T-helper 1 cell treated with Interleukin-12 subunit alpha and Interleukin-12 subunit beta and Interleukin-4 antibody, amounts not matched to agents 30 μg/mL and 1 μg/mL, for 36 hours (primary cell): Measurements from ENCODE around the gene LRRC42.

Experiments used
- H3K27ac Mint-ChIP-seq: one replicate; pipeline ENCODE4 v1.8.0; 2021; ENCODE audit warnings: mild to moderate bottlenecking, mixed read lengths
- H3K27me3 Mint-ChIP-seq: one replicate; pipeline ENCODE4 v1.8.0; 2021; ENCODE audit warnings: low read depth, mixed read lengths
- H3K36me3 Mint-ChIP-seq: one replicate; pipeline ENCODE4 v1.8.0; 2021; ENCODE audit warnings: low read depth, mixed read lengths
- H3K4me1 Mint-ChIP-seq: one replicate; pipeline ENCODE4 v1.8.0; 2021; ENCODE audit warnings: low read depth, mixed read lengths
- H3K4me3 Mint-ChIP-seq: one replicate; pipeline ENCODE4 v1.8.0; 2021; ENCODE audit warnings: mild to moderate bottlenecking, moderate library complexity, mixed read lengths
- H3K9me3 Mint-ChIP-seq: one replicate; pipeline ENCODE4 v1.8.0; 2021; ENCODE audit warnings: mixed read lengths

The LRRC42 gene, protein sequence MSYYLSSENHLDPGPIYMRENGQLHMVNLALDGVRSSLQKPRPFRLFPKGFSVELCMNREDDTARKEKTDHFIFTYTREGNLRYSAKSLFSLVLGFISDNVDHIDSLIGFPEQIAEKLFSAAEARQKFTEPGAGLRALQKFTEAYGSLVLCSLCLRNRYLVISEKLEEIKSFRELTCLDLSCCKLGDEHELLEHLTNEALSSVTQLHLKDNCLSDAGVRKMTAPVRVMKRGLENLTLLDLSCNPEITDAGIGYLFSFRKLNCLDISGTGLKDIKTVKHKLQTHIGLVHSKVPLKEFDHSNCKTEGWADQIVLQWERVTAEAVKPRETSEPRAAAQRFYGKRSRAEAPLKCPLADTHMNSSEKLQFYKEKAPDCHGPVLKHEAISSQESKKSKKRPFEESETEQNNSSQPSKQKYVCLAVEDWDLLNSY

DNA sequence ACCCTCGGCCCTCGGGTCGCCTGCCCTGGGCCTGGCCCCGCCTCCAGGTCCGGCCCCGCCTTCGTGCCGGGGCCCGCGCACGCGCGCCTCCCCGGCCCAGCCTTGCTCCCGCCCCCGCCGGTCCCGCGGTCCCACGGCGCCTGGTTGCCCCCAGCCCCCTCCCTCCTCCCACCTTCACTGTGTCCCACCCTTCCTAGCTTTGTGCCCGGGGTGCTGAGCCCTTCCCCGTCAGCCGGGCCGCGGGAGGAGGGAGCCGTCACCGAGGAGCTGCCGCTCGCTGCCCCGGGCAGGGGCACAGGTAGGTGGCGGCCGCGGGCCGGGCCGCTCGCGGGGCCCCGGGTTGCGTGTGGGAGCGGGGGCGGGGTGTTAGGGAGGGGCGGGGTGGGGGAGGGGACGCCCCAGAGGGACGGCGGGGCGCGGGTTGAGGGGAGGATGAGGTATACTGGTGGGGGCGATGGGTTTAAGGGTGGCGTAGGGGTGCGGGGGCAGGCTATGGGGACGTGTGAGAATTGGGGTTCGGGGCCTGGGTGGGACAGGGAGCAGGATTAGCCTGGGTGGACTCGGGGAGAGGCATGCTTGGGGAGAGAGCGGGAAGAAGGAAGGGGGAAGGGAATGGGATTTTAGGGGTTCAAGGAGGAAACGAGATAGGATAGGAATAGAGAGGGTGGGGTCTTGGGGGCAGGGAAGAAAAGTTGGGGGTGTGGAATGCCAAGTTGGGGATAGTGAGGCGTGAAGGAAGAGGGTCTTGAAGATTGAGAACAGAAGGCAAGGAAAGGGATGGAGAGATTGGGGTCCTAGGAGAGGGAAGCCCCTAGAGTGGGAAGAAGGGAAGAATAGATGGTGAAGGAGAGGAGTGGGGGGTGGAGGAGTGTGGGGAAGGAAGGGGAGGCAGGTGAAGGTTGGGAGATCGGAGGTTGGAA lies at the start of gene LRRC42:
Gene LRRC42, plus strand, starts transcription at position 99 of the 920 bp plus-strand sequence. CDS start 5,650 bp downstream, outside the sequence.
- Mint-ChIP-seq H3K9me3 (no peaks in the 10 kb centered on the region), H3K4me3 (peak within 1 kb of the TSS; percentile 91), H3K27me3 (no peaks in the 10 kb centered on the region), H3K27ac (peak within 1 kb of the TSS; percentile 91), H3K4me1 (peaks cover 46% of the 10 kb centered on the region), H3K36me3 (peaks cover 21% of the 10 kb centered on the region)

DNA sequence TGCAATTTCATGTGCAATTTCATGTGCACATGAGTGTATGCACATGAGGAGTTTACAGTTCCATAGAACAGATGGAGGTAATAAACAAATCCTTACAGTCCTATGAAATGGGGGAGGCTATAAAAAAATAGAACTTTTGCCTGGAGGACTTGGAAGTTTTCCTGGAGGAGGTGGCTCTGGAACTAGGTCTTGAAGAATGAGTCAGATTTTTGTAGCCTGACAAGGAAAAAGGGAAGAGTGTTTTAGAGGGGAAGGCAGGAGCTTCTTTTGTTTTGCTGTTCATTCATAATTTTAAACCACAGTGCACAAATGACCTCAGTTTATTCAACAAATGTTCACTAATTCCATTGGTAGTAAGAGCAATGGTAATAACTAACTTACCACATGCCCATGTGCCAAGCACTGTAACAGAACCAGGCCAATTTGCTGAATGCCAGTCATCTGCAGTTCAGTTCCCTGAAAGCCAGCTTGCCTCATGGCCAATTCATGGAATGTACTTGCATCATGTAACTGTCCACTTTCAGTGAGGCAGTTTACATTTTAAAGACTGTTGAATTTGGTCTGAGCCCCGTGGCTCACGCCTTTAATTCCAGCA lies 49.4 kb upstream of the LRRC42 start:
- H3K36me3 Mint-ChIP-seq, result peaks cover 3% of the 10 kb centered on the region
- no peaks in the 10 kb centered on the region for H3K27me3 Mint-ChIP-seq
- H3K4me1 Mint-ChIP-seq, result peaks cover 7% of the 10 kb centered on the region
- no peak overlapping the region for H3K4me3 Mint-ChIP-seq
- H3K9me3 Mint-ChIP-seq, result no peaks in the 10 kb centered on the region
- H3K27ac Mint-ChIP-seq, result no peak overlapping the region

DNA sequence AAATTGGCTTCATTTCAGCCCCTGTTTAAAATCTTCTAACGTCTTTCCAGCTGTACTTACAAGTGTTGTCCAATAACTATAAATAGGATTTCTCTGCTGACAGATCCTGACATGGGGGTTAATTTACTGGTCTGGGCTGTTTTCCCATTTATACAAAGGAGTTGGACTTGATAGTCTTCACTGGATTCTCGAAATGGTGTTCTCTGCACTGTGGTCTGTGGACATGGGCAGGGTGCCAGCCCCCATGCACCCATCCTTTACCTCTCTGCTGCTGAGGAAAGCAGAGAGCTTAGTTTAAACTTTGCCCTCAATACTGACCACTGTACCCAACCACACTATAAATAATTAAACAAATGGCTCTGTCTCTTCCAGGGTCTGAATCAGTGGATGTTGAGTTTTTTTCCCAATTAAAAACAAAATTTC lies 46.9 kb upstream of the LRRC42 start:
- H3K36me3 Mint-ChIP-seq, result peaks cover 3% of the 10 kb centered on the region
- H3K9me3 Mint-ChIP-seq, result no peaks in the 10 kb centered on the region
- H3K4me3 Mint-ChIP-seq, result no peak overlapping the region
- no peak overlapping the region for H3K27ac Mint-ChIP-seq
- no peaks in the 10 kb centered on the region for H3K27me3 Mint-ChIP-seq
- H3K4me1 Mint-ChIP-seq, result peaks cover 7% of the 10 kb centered on the region

DNA sequence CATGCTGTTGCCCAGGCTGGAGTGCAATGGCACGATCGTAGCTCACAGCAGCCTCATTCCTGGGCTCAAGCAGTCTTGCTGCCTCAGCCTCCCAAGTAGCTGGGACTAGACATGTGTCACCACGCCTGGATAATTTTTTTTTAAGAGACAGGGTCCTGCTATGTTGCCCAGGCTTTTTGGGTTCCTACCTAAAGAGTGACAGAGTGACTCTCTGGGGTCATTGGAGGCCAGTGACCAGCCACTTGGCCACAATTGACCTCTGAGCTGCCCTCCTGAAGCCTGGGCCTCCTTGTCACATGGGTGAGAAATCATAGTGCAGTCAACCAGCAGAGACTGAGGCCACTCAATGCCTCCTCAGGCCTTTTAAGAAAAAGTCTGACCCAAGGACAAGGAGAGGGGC lies 46.4 kb upstream of the LRRC42 start:
- no peak overlapping the region for H3K27ac Mint-ChIP-seq
- peaks cover 3% of the 10 kb centered on the region for H3K36me3 Mint-ChIP-seq
- H3K9me3 Mint-ChIP-seq, result no peaks in the 10 kb centered on the region
- H3K4me3 Mint-ChIP-seq, result no peak overlapping the region
- no peaks in the 10 kb centered on the region for H3K27me3 Mint-ChIP-seq
- peaks cover 7% of the 10 kb centered on the region for H3K4me1 Mint-ChIP-seq

DNA sequence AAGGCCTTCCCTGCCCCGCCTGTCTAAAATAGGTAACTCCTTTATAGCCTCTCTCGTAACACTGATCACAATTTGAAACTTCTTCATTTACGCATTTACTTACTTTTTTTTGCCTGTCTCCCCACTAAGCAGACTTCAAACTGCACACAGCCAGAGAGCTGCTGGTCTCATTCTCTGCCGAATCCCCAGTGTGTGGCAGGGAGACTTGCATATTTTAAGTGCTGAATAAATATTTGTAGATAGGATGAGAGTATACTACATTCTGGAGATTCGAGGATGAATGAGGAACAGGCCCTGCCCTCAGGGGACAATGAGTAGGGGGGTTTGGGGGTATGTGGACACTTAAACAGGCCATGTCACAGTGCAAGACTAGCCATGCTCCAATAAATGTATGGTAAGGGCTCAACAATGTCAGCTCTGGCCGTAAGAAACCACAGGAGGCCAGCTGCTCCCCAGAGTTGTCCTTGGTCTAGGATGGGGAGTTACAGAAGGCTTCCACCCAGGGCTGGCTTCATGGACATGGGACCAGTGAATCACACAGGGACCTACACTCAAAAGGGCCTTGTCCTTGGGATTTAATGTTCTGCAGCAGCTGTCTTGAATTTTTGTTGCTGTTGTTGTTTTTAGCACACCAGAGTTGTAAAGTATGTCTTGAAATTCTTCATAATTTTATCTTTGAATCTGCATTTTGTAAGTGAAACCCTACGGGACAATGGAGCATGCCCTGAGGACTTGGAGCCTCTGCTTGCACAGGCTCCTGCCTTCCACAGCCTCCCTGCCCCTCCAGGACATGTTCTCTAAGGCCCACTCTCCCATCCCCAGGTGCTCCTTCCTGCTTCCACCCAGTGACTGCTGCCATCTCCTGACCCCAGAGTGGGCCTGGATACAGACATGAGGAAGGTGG lies 43.7 kb upstream of the LRRC42 start:
- Mint-ChIP-seq H3K4me3 (no peak overlapping the region), H3K36me3 (no peaks in the 10 kb centered on the region), H3K9me3 (no peaks in the 10 kb centered on the region), H3K4me1 (peaks cover 7% of the 10 kb centered on the region), H3K27ac (no peak overlapping the region), H3K27me3 (no peaks in the 10 kb centered on the region)

DNA sequence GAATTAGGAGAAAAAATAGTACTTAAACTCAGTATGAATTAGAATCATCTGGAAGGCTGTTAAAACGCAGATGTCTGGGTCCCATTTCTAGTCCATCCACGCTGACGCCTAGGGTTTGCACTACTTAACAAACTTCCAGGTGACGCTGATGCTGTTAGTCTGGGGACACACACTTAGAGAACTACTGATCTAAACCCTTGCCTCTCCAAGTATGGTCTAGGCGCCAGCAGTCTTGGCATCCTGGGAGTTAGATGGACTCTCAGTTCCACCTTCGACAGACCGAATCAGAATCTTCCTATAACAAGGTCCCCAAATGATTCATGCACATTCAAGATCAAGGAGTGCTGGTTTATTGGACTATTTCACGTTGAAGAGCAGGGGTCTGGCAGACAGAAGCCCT lies 40.6 kb upstream of the LRRC42 start:
- Mint-ChIP-seq H3K4me1 (peaks cover 7% of the 10 kb centered on the region), H3K27ac (no peak overlapping the region), H3K9me3 (no peaks in the 10 kb centered on the region), H3K27me3 (no peaks in the 10 kb centered on the region), H3K4me3 (no peak overlapping the region), H3K36me3 (peaks cover 2% of the 10 kb centered on the region)

DNA sequence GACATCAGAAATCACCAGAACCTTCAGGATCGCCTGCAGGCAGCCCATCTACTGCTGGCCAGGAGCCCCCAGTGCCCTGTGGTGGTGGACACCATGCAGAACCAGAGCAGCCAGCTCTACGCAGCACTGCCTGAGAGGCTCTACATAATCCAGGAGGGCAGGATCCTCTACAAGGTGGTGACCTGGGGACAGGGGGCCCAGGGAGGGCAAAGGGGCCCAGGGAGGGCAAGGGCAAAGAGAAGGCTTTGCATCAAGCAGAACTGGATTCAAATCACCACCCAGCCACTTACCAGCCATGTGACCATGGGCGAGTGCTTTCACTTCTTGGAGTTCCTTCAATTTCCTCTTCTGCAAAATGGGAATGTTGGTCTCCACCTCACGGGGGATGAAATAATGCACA lies 40.0 kb upstream of the LRRC42 start:
- H3K4me1 Mint-ChIP-seq, result peaks cover 4% of the 10 kb centered on the region
- no peaks in the 10 kb centered on the region for H3K9me3 Mint-ChIP-seq
- H3K27ac Mint-ChIP-seq, result no peak overlapping the region
- no peak overlapping the region for H3K4me3 Mint-ChIP-seq
- H3K36me3 Mint-ChIP-seq, result peaks cover 2% of the 10 kb centered on the region
- H3K27me3 Mint-ChIP-seq, result no peaks in the 10 kb centered on the region

DNA sequence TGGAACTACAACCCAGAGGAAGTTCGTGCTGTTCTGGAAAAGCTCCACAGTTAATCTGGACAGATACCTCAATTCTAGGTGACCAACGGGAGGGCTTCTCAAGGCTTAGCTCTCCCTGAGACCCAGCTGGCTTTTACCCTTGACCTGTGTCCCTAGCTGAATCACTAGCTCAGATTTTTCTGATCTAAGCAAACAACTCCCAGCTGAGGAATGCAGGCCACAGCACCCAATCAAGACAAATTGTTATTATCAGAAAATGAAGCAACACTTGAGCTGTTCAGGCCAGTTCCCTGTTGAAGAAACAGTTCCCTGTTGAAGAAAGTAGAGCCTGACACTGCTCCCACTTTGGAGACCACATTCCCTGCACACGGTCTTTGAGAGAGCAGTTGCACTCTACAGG lies 36.2 kb upstream of the LRRC42 start:
- Mint-ChIP-seq H3K4me3 (no peak overlapping the region), H3K4me1 (no peaks in the 10 kb centered on the region), H3K27me3 (no peaks in the 10 kb centered on the region), H3K27ac (no peak overlapping the region), H3K36me3 (peaks cover 4% of the 10 kb centered on the region), H3K9me3 (no peaks in the 10 kb centered on the region)

DNA sequence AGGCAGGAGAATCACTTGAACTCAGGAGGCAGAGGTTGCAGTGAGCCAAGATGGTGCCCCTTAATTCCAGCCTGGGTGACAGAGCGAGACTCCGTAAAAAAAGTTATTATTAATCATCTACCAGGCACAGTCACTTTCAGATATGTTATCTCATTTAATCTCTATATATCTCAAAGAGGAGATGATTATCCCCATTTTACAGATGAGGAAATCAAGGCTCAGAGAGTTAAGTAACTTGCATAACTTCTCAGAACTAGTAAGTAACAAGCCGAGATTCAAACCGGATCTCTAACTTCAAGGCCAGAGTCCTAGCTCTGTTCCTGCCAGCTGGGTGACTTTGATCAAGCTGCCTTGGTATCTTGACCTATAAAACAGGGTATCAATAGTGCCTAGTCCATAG lies 34.7 kb upstream of the LRRC42 start:
- Mint-ChIP-seq H3K9me3 (no peaks in the 10 kb centered on the region), H3K36me3 (peaks cover 8% of the 10 kb centered on the region), H3K4me1 (peaks cover 10% of the 10 kb centered on the region), H3K4me3 (no peak overlapping the region), H3K27me3 (no peaks in the 10 kb centered on the region), H3K27ac (no peak overlapping the region)

DNA sequence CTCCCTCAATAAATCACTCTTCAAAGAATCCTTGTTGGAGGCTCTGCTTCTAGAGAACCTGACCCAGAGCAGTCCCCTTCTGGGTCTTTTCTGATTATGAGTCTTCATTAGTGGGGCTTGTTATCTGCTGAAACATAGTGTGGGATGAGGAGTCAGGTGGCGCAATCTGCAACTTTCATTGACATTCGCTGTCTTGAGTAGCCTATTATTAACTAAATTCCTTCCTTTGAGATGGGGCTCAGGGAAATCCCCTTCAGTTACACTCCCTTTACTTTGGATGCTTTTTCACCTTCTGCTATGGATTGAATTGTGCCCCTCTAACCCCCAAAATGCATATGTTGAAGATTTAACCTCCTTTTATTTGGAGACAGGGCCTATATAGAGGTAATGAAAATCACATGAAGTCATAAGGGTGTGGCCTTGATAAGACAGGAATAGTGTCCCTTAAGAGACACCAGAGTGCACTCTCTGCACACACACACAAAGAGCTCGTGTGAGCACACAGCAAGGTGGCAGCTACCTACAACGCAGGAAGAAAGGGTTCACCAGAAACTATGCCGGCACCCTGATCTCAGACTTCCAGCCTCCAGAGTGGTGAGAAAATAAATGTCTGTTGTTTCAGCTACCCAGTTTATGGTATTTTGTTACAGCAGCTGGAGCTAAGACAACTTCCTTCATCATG lies 32.7 kb upstream of the LRRC42 start:
- no peak overlapping the region for H3K4me3 Mint-ChIP-seq
- H3K4me1 Mint-ChIP-seq, result peaks cover 16% of the 10 kb centered on the region
- H3K27me3 Mint-ChIP-seq, result no peaks in the 10 kb centered on the region
- H3K9me3 Mint-ChIP-seq, result no peaks in the 10 kb centered on the region
- H3K36me3 Mint-ChIP-seq, result peaks cover 13% of the 10 kb centered on the region
- H3K27ac Mint-ChIP-seq, result peak overlapping the region; percentile 12

DNA sequence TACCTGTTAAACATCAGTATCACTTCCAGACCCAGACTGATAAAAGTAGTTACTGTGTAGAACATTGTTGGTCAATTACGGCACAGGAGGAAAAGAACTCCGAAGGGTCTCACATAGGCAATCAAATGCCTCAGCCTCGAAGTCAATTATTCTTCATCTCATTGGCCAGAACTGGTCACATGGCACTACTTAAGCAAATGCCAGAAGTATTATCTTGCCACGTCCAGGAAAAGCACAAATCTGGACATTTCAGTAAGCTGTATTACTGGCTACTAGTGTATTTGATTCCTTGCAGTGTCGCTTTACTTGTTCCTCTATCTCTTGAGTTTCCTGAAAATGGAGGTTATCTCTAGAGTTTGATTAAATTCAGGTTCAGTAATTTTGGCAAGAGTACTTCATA lies 27.8 kb upstream of the LRRC42 start:
- H3K27me3 Mint-ChIP-seq, result no peaks in the 10 kb centered on the region
- H3K4me3 Mint-ChIP-seq, result no peak overlapping the region
- H3K4me1 Mint-ChIP-seq, result peaks cover 35% of the 10 kb centered on the region
- H3K36me3 Mint-ChIP-seq, result peaks cover 23% of the 10 kb centered on the region
- no peak overlapping the region for H3K27ac Mint-ChIP-seq
- H3K9me3 Mint-ChIP-seq, result no peaks in the 10 kb centered on the region

DNA sequence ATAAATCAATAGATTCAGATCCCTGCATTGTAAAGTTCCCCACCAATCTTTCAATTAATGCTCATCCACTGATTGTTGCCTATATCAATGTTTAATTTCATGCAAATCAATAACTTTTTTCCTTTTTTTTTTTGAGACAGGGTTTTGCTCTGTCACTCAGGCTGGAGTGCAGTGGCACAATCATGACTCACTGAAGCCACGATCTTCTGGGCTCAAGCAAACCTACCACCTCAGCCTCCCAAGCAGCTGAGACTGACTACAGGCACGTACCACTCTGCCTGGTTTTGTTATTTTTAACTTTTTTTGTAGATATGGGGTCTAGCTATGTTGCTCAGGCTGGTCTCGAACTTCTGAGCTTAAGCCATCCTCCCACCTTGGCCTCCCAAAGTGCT lies 26.5 kb upstream of the LRRC42 start:
- H3K4me3 Mint-ChIP-seq, result no peak overlapping the region
- peaks cover 35% of the 10 kb centered on the region for H3K4me1 Mint-ChIP-seq
- no peaks in the 10 kb centered on the region for H3K27me3 Mint-ChIP-seq
- H3K36me3 Mint-ChIP-seq, result peaks cover 26% of the 10 kb centered on the region
- H3K9me3 Mint-ChIP-seq, result no peaks in the 10 kb centered on the region
- peak overlapping the region; percentile 88 for H3K27ac Mint-ChIP-seq

DNA sequence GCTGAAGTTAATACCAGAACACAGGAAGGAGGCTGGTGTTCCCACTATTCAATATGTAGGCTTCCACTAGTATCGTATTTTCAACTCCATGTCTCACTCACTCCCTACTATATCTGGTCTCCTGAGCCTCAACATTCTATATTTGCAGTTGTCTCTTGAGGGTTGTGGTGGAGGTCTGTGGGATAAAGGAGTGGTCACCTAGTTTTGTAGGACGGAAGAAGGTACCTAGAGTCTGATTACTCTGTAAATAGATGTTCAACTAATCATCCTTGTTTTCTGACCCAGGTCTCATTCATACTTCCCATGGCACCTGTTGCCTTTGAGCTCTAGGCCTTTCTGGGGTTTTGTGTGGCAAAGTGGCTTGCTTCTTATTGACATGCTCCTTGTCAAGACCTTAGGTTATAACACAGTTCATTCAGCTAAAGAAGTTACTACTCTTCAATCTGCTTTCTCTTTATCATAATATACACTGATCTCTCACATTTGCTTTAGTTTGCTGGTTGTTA lies 18.7 kb upstream of the LRRC42 start:
- no peak overlapping the region for H3K27ac Mint-ChIP-seq
- H3K36me3 Mint-ChIP-seq, result peaks cover 48% of the 10 kb centered on the region
- no peaks in the 10 kb centered on the region for H3K27me3 Mint-ChIP-seq
- peaks cover 2% of the 10 kb centered on the region for H3K4me1 Mint-ChIP-seq
- H3K4me3 Mint-ChIP-seq, result no peak overlapping the region
- peaks cover 3% of the 10 kb centered on the region for H3K9me3 Mint-ChIP-seq
